K562 (cell line): ENCODE measurements around the gene OR7A5.

ENCODE experiments used
- BRCA1 ChIP-seq, 2 experiments: fragments of 450-650 bp in 1 of 2; sonication (generic) in 1 of 2; formaldehyde crosslinking in 1 of 2; IDR thresholded peaks; 2 replicates each; pipeline versions ENCODE4 v1.5.0 to v1.6.1; 2017 to 2020; ENCODE audit warnings: mild to moderate bottlenecking in 1 of 2, missing genetic modification reagents in 1 of 2
- EZH2 ChIP-seq: IDR thresholded peaks from 2 replicates; pipeline ENCODE4 v1.6.1; 2012; ENCODE audit warnings: low read depth, mild to moderate bottlenecking, inconsistent platforms, low read length, borderline replicate concordance
- FOXJ3 ChIP-seq: sonication (generic); formaldehyde crosslinking; IDR thresholded peaks from 2 replicates; pipeline ENCODE4 v1.4.0; 2020; ENCODE audit warnings: mild to moderate bottlenecking, missing genetic modification reagents
- FOXK2 ChIP-seq, 2 experiments: fragments of 450-650 bp; IDR thresholded peaks in 1 of 2; conservative IDR thresholded peaks in 1 of 2; 2 replicates each; pipeline ENCODE4 v1.6.1; 2016; ENCODE audit warnings: low read depth in 2 of 2, mild to moderate bottlenecking in 1 of 2
- PRPF4 ChIP-seq: fragments of 200-400 bp; formaldehyde crosslinking; IDR thresholded peaks from one replicate; pipeline ENCODE4 v1.6.1; 2017; ENCODE audit warnings: low read length, low read depth, mild to moderate bottlenecking; ENCODE audit not compliant: insufficient read depth, poor library complexity, severe bottlenecking
- SIN3A ChIP-seq, 2 experiments: fragments of 150-350 bp in 1 of 2; IDR thresholded peaks; 2 replicates each; pipeline ENCODE4 v1.6.1; 2011 to 2016; ENCODE audit warnings: borderline replicate concordance in 2 of 2, low read depth in 2 of 2, low read length in 2 of 2, mild to moderate bottlenecking in 2 of 2, moderate library complexity in 2 of 2; ENCODE audit not compliant: control insufficient read depth in 1 of 2
- TAF1 ChIP-seq: IDR thresholded peaks from 2 replicates; pipeline ENCODE4 v1.6.1; 2011; ENCODE audit warnings: mild to moderate bottlenecking, low read length, moderate library complexity; ENCODE audit not compliant: insufficient read depth, control insufficient read depth, severe bottlenecking; ENCODE audit errors: extremely low read depth
- TF ChIP-seq, protein P1 (sequence below), 3 experiments: IDR thresholded peaks in 2 of 3; conservative IDR thresholded peaks in 1 of 3; 2 replicates each; pipeline ENCODE4 v1.5.1; 2011 to 2012; ENCODE audit warnings: low read length in 3 of 3, mild to moderate bottlenecking in 3 of 3, control low read depth in 2 of 3, improper control_type of control experiment in 1 of 3, inconsistent platforms in 1 of 3, low read depth in 1 of 3, mixed read lengths in 1 of 3, moderate library complexity in 1 of 3; ENCODE audit not compliant: insufficient read depth in 2 of 3

DNA sequence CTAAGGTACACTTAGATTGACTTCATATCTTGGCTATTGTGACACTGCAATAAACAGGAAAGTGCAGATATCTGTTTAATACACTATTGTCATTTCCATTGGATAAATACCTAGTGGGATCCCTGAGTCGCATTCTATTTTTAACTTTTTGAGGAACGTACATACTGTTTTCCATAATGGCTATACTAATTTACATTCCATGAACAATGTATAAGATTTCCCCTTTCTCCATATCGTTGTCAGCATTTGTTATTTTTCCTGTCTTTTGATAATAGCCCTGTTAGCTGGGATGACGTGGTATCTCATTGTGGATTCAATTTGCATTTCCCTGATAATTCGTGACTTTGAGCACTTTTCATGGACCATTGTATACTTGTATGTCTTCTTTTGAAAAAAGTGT is 33.5 kb upstream of the OR7A5 start:
- TF ChIP-seq EZH2 (no peak), FOXK2 (conservative IDR thresholded peaks at IDR 0.05 in 1 of 2, IDR thresholded peaks at IDR 0.05 in 1 of 2; ENCODE audit: low read depth in 2 of 2) (no peak), PRPF4 (no peak), SIN3A (IDR thresholded peaks at IDR 0.05; ENCODE audit: borderline replicate concordance in 2 of 2, control insufficient read depth in 1 of 2, low read depth in 2 of 2, low read length in 2 of 2) (no peak), BRCA1 (IDR thresholded peaks at IDR 0.05) (no peak), BRCA1 (CRISPR knock-in tag; IDR thresholded peaks at IDR 0.05) (no peak), TAF1 (no peak), FOXJ3 (CRISPR knock-in tag) (no peak)
- TF ChIP-seq, protein P1, sequence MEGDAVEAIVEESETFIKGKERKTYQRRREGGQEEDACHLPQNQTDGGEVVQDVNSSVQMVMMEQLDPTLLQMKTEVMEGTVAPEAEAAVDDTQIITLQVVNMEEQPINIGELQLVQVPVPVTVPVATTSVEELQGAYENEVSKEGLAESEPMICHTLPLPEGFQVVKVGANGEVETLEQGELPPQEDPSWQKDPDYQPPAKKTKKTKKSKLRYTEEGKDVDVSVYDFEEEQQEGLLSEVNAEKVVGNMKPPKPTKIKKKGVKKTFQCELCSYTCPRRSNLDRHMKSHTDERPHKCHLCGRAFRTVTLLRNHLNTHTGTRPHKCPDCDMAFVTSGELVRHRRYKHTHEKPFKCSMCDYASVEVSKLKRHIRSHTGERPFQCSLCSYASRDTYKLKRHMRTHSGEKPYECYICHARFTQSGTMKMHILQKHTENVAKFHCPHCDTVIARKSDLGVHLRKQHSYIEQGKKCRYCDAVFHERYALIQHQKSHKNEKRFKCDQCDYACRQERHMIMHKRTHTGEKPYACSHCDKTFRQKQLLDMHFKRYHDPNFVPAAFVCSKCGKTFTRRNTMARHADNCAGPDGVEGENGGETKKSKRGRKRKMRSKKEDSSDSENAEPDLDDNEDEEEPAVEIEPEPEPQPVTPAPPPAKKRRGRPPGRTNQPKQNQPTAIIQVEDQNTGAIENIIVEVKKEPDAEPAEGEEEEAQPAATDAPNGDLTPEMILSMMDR (IDR thresholded peaks at IDR 0.05 in 2 of 3, conservative IDR thresholded peaks at IDR 0.05 in 1 of 3; ENCODE audit: insufficient read depth in 2 of 3, low read depth in 1 of 3, low read length in 3 of 3) = no peak
